HCT116 (cell line): Measurements from ENCODE around the gene ATAD1. TPM values are rescaled to one million over a fixed set of nuclear protein-coding genes. Genes with fewer than 3 reads are reported as not detected.
"Not testable (repeated sequence)": the region's sequence is repeated elsewhere in the genome, so short reads cannot be mapped to it uniquely, and the experiment has no call there.

ENCODE experiments used
- ATAC-seq: fragments of 200-7000 bp; cut with Tn5 transposase; 2 replicates; pipeline ENCODE4 v1.9.1; 2020; ENCODE audit warnings: mild to moderate bottlenecking, moderate library complexity
- BruUV-seq: library from RNA; stranded (reverse); fragments of 400-500 nt; replicated peaks from 2 replicates; lab custom pipeline; 2021; lab: Mats Ljungman, UMichigan
- CTCF ChIA-PET: fragments of 300-600 bp; sonication (Branson Sonifier 250); formaldehyde crosslinking; loops from one replicate; lab custom pipeline; 2021; ENCODE audit warnings: antibody characterized with exemption; lab: Charles Lee
- POLR2A ChIA-PET: fragments of 300-600, 350-600 bp; sonication (Branson Sonifier 250); formaldehyde crosslinking; loops from one replicate; lab custom pipeline; 2021; ENCODE audit warnings: antibody characterized with exemption; lab: Charles Lee
- RAD21 ChIA-PET, 2 experiments: fragments of 300-600 bp; sonication (Branson Sonifier 250); formaldehyde crosslinking; loops; one replicate each; lab custom pipeline; 2023; ENCODE audit warnings: low total read pairs in 2 of 2; ENCODE audit not compliant: uncharacterized antibody in 2 of 2, unreplicated experiment in 2 of 2, low non-redundant PET in 1 of 2; lab: Charles Lee
- DNase-seq: peaks from one replicate; pipeline ENCODE4 v3.0.0-alpha.2; 2010; ENCODE audit warnings: low read depth, low spot score
- H2AFZ ChIP-seq: fragments of 200-600 bp; shearing (Covaris generic), sonication (generic); 2 replicates; pipeline ENCODE4 v1.6.1; 2017; ENCODE audit warnings: low read depth, mixed run types, mixed read lengths, antibody characterized with exemption, low read length; ENCODE audit not compliant: poor library complexity, severe bottlenecking
- H3K27ac ChIP-seq: 2 replicates; pipeline ENCODE4 v1.5.1; 2012; ENCODE audit warnings: low read depth, low read length
- H3K27me3 ChIP-seq: fragments of 200-600 bp; sonication (generic); 2 replicates; pipeline ENCODE4 v1.6.1; 2016; ENCODE audit warnings: mixed run types, low read length, mixed read lengths; ENCODE audit not compliant: insufficient read depth
- H3K36me3 ChIP-seq, 2 experiments: fragments of 200-500 bp in 1 of 2; fragments of 200-600 bp in 1 of 2; sonication (Bioruptor generic) in 1 of 2; sonication (generic) in 1 of 2; 2 replicates each; pipeline versions ENCODE4 v1.5.1 to v1.6.1; 2014 to 2016; ENCODE audit warnings: low read length in 2 of 2, inconsistent platforms in 1 of 2, mixed read lengths in 1 of 2, mixed run types in 1 of 2; ENCODE audit not compliant: insufficient read depth in 2 of 2, control insufficient read depth in 1 of 2
- H3K4me1 ChIP-seq, 2 experiments: fragments of 200-600 bp in 1 of 2; sonication (generic) in 1 of 2; 2 replicates each; pipeline versions ENCODE4 v1.5.1 to v1.6.1; 2012 to 2017; ENCODE audit warnings: low read length in 2 of 2, inconsistent platforms in 1 of 2, mild to moderate bottlenecking in 1 of 2, mixed read lengths in 1 of 2, mixed run types in 1 of 2, moderate library complexity in 1 of 2; ENCODE audit not compliant: insufficient read depth in 2 of 2, control insufficient read depth in 1 of 2
- H3K4me2 ChIP-seq: fragments of 200-600 bp; sonication (generic); 2 replicates; pipeline ENCODE4 v1.6.1; 2017; ENCODE audit warnings: mixed run types, low read length, mixed read lengths
- H3K4me3 ChIP-seq, 2 experiments: fragments of 200-600 bp in 1 of 2; sonication (generic) in 1 of 2; replicated peaks in 1 of 2; 2 replicates each; pipeline ENCODE4 v1.5.1; 2011 to 2016; ENCODE audit warnings: low read length in 2 of 2, control low read depth in 1 of 2, low read depth in 1 of 2, mild to moderate bottlenecking in 1 of 2, mixed read lengths in 1 of 2, mixed run types in 1 of 2
- H3K79me2 ChIP-seq: fragments of 200-600 bp; sonication (generic); 2 replicates; pipeline ENCODE4 v1.6.1; 2017; ENCODE audit warnings: mild to moderate bottlenecking, mixed run types, low read length, moderate library complexity, mixed read lengths; ENCODE audit not compliant: insufficient read depth
- H3K9ac ChIP-seq: fragments of 200-600 bp; sonication (generic); 2 replicates; pipeline ENCODE4 v1.6.1; 2016; ENCODE audit warnings: low read length, mixed read lengths
- H3K9me2 ChIP-seq: fragments of 200-600 bp; sonication (generic), shearing (Covaris generic); 2 replicates; pipeline ENCODE4 v1.6.1; 2017; ENCODE audit warnings: mixed run types, mild to moderate bottlenecking, moderate library complexity; ENCODE audit not compliant: insufficient read depth
- H3K9me3 ChIP-seq, 2 experiments: fragments of 200-500 bp in 1 of 2; fragments of 200-600 bp in 1 of 2; sonication (Bioruptor generic) in 1 of 2; sonication (generic) in 1 of 2; 2 replicates each; pipeline ENCODE4 v1.6.1; 2014 to 2017; ENCODE audit warnings: low read length in 2 of 2, mixed read lengths in 2 of 2, inconsistent platforms in 1 of 2, low read depth in 1 of 2, mild to moderate bottlenecking in 1 of 2, mixed run types in 1 of 2, moderate library complexity in 1 of 2; ENCODE audit not compliant: control insufficient read depth in 1 of 2, insufficient read depth in 1 of 2
- H4K20me1 ChIP-seq: fragments of 200-600 bp; sonication (generic), shearing (Covaris generic); 2 replicates; pipeline ENCODE4 v1.6.1; 2017; ENCODE audit warnings: mixed run types, mild to moderate bottlenecking, moderate library complexity; ENCODE audit not compliant: insufficient read depth
- CEBPB ChIP-seq: IDR thresholded peaks from 2 replicates; pipeline ENCODE4 v1.6.1; 2012; ENCODE audit warnings: low read depth
- EZH2 ChIP-seq: fragments of 200-600 bp; sonication (generic); IDR thresholded peaks from 2 replicates; pipeline ENCODE4 v1.6.1; 2017; ENCODE audit warnings: antibody characterized with exemption, mixed run types
- POLR2A ChIP-seq: IDR thresholded peaks from 2 replicates; pipeline ENCODE4 v1.7.0; 2011; ENCODE audit warnings: borderline replicate concordance; ENCODE audit not compliant: insufficient read depth, insufficient read length; ENCODE audit errors: extremely low read depth
- RAD21 ChIP-seq: IDR thresholded peaks from 2 replicates; pipeline ENCODE4 v1.6.1; 2012; ENCODE audit warnings: low read depth, mild to moderate bottlenecking
- ZFX ChIP-seq: fragments of 450-650 bp; IDR thresholded peaks from 2 replicates; pipeline ENCODE4 v1.6.1; 2017
- intact Hi-C: fragments of 100-400 bp; cut with micrococcal nuclease; formaldehyde crosslinking; loops from 2 replicates; pipeline ENCODE4 v1.10.0; 2022
- total RNA-seq: library from RNA; stranded (reverse); gene quantifications from one replicate; pipeline ENCODE4 v1.2.1, GENCODE V29; 2021; ENCODE audit not compliant: unreplicated experiment
- TF ChIP-seq, protein P1 (sequence below): IDR thresholded peaks from 2 replicates; pipeline ENCODE4 v1.6.1; 2012
- TF ChIP-seq, protein P2 (sequence below), 3 experiments: fragments of 200-600 bp in 1 of 3; sonication (generic) in 1 of 3; IDR thresholded peaks in 2 of 3; conservative IDR thresholded peaks in 1 of 3; 2 replicates each; pipeline ENCODE4 v1.5.1; 2012 to 2017; ENCODE audit warnings: low read depth in 2 of 3, low read length in 2 of 3, antibody characterized with exemption in 1 of 3, borderline replicate concordance in 1 of 3, control low read depth in 1 of 3, mild to moderate bottlenecking in 1 of 3, mixed read lengths in 1 of 3, mixed run types in 1 of 3, moderate library complexity in 1 of 3; ENCODE audit not compliant: insufficient read depth in 1 of 3

Gene ATAD1
- total RNA-seq, 1 experiment from 2014 or later = 66.4 TPM

DNA sequence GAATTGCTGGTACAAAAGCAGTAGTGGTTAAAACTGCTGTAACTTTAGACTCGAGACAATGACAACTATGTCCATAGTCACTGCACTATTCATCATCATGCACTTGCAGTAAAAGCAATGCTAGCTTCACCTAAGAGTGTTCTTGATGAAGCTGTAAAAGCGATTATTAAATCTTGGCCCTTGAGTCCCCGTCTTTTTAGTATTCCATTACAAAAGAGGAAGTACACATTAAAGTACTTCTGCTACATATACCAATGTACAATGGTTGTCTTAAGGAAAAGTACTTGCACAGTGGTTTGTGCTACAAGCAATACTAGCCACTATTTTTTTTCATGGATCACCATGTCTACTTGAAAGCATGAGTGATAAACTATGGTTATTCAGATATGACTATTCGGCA lies 78.3 kb downstream of the ATAD1 start:
- ChIA-PET POLR2A (no interaction called here), CTCF (no interaction called here), RAD21 (no interaction called here)
- H3K79me2 ChIP-seq = no peaks in the 10 kb centered on the region
- H3K36me3 ChIP-seq = no peaks in the 10 kb centered on the region
- H4K20me1 ChIP-seq = no peaks in the 10 kb centered on the region
- H3K4me3 ChIP-seq = no peak overlapping the region
- H2AFZ ChIP-seq = no peak overlapping the region
- H3K4me2 ChIP-seq = no peak overlapping the region
- DNase-seq (no peak), ATAC-seq (no peak)
- TF ChIP-seq POLR2A (no peak), ZFX (no peak), RAD21 (no peak), CEBPB (no peak), EZH2 (no peak)
- TF ChIP-seq, protein P1, sequence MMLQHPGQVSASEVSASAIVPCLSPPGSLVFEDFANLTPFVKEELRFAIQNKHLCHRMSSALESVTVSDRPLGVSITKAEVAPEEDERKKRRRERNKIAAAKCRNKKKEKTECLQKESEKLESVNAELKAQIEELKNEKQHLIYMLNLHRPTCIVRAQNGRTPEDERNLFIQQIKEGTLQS = no peak
- TF ChIP-seq, protein P2, sequence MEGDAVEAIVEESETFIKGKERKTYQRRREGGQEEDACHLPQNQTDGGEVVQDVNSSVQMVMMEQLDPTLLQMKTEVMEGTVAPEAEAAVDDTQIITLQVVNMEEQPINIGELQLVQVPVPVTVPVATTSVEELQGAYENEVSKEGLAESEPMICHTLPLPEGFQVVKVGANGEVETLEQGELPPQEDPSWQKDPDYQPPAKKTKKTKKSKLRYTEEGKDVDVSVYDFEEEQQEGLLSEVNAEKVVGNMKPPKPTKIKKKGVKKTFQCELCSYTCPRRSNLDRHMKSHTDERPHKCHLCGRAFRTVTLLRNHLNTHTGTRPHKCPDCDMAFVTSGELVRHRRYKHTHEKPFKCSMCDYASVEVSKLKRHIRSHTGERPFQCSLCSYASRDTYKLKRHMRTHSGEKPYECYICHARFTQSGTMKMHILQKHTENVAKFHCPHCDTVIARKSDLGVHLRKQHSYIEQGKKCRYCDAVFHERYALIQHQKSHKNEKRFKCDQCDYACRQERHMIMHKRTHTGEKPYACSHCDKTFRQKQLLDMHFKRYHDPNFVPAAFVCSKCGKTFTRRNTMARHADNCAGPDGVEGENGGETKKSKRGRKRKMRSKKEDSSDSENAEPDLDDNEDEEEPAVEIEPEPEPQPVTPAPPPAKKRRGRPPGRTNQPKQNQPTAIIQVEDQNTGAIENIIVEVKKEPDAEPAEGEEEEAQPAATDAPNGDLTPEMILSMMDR (IDR thresholded peaks at IDR 0.05 in 2 of 3, conservative IDR thresholded peaks at IDR 0.05 in 1 of 3; ENCODE audit: borderline replicate concordance in 1 of 3, insufficient read depth in 1 of 3, low read depth in 2 of 3, low read length in 2 of 3) = no peak
- no peak overlapping the region for H3K27ac ChIP-seq
- H3K4me1 ChIP-seq = peaks cover 4 to 5% of the 10 kb centered on the region in 2 experiments
- H3K9ac ChIP-seq = no peak overlapping the region
- BruUV-seq = no TSS peak
- H3K27me3 ChIP-seq = no peaks in the 10 kb centered on the region
- H3K9me3 ChIP-seq = no peaks in the 10 kb centered on the region
- intact Hi-C loops = no loop called here
- H3K9me2 ChIP-seq = no peaks in the 10 kb centered on the region

DNA sequence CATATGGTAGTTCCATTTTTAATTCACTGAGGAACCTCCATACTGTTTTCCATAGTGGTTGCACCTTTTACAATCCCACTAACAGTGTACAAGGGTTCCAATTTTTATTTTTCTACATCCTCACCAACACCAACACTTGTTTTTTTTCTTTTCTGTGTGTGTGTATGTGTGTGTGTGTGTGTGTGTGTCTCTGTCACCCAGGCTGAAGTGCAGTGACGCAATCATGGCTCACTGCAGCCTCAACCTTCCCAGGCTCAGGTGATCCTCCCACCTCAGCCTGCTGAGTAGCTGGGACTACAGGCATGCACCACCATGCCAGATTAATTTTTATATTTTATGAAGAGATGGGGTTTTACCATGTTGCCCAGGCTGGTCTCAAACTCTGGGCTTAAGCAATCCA lies 79.8 kb downstream of the ATAD1 start:
- POLR2A ChIA-PET, H3K4me1 ChIP-seq, H4K20me1 ChIP-seq, RAD21 ChIA-PET, H3K36me3 ChIP-seq: not testable (repeated sequence)
- peak; percentile 27; the same call in 1 of the 2 replicates for TF ChIP-seq CEBPB
- TF ChIP-seq, all 23 proteins: peak for 1; not testable (repeated sequence) for 22
- H3K4me2 ChIP-seq, H3K27me3 ChIP-seq, H3K27ac ChIP-seq, H3K9me2 ChIP-seq, H3K79me2 ChIP-seq, H3K4me3 ChIP-seq, DNase-seq, H3K9ac ChIP-seq, ATAC-seq, BruUV-seq, H3K9me3 ChIP-seq, H2AFZ ChIP-seq, CTCF ChIA-PET, intact Hi-C loops: not testable (repeated sequence)
